SK-N-MC (cell line): ENCODE measurements around the gene PROCA1.

Experiments used
- EZH2 ChIP-seq: fragments of 200-600 bp; sonication (generic); IDR thresholded peaks from one replicate; pipeline ENCODE4 v1.6.1; 2017; ENCODE audit warnings: antibody characterized with exemption
- POLR2AphosphoS5 ChIP-seq: IDR thresholded peaks from 2 replicates; pipeline ENCODE4 v1.6.1; 2012; ENCODE audit warnings: mild to moderate bottlenecking, low read depth, low read length, borderline replicate concordance

DNA sequence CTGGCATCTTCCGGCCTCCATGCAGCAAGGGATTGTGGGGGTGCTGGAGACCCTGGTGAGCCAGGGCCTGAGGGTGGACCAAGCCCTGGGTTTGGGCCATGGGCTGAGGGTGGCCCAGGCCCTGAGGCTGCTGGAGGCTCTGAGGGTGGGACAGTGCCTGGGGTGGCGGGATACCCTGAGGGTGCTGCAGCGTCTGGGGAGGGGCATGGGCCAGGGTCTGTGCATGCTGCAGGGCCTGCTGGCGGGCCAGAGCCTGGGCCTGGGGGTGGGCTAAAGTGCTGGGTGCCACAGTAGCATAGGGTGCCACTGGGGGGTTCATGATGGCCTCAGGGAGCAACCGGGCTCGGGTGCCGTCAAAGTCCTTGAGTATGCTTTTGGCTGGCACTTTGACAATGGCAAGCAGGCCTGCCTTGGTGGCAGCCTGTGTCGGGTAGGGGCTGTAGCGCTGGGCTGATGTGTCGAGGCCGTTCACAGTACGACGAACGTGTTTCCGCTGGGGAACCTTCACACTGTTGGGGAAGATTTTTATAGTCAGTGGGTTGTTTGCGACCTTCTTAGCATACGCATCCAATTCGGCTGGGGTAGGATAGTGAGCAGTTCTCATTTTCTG, 47.7 kb upstream of the PROCA1 start:
- TF ChIP-seq POLR2AphosphoS5 (no peak), EZH2 (no peak)
